NCI-H128 (cell line): Measurements from ENCODE around the gene DIPK1B.
"Not testable (repeated sequence)": the region's sequence is repeated elsewhere in the genome, so short reads cannot be mapped to it uniquely, and the experiment has no call there.

ENCODE experiments used
- DNase-seq: peaks from one replicate; lab custom pipeline; 2025; ENCODE audit not compliant: unreplicated experiment; lab: John Stamatoyannopoulos, UW

The DIPK1B gene

GRCh38 chr9:136762915-136763648 lies 50.7 kb downstream of the DIPK1B start:
- DNase-seq: no peak

GRCh38 chr9:136763649-136764035 lies 51.3 kb downstream of the DIPK1B start:
- DNase-seq: no peak

GRCh38 chr9:136764301-136764891 lies 52.0 kb downstream of the DIPK1B start, which contains the start of gene LCN15:
TSS of gene LCN15 (minus strand) at chr9:136764518. CDS start at chr9:136764488, 30 bp downstream.
- no peak for DNase-seq

- DNase-seq: no peak
Measured at GRCh38 chr9:136765041-136765440, 52.7 kb downstream of the DIPK1B start.

- not testable (repeated sequence) for DNase-seq
Measured at GRCh38 chr9:136765745-136766409, 53.5 kb downstream of the DIPK1B start.

- DNase-seq: not testable (repeated sequence)
Measured at GRCh38 chr9:136766410-136767120, 54.2 kb downstream of the DIPK1B start.

GRCh38 chr9:136769710-136770191 lies 57.4 kb downstream of the DIPK1B start:
- DNase-seq: no peak

- no peak for DNase-seq
Measured at GRCh38 chr9:136771907-136772415, 59.6 kb downstream of the DIPK1B start.

GRCh38 chr9:136773386-136774044 lies 61.1 kb downstream of the DIPK1B start:
- no peak for DNase-seq
